NCI-H2196 (cell line): ENCODE data around the gene RHOD.

Source experiments
- DNase-seq: peaks from one replicate; lab custom pipeline; 2025; ENCODE audit not compliant: unreplicated experiment; lab: John Stamatoyannopoulos, UW

RHOD gene, protein sequence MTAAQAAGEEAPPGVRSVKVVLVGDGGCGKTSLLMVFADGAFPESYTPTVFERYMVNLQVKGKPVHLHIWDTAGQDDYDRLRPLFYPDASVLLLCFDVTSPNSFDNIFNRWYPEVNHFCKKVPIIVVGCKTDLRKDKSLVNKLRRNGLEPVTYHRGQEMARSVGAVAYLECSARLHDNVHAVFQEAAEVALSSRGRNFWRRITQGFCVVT

DNA sequence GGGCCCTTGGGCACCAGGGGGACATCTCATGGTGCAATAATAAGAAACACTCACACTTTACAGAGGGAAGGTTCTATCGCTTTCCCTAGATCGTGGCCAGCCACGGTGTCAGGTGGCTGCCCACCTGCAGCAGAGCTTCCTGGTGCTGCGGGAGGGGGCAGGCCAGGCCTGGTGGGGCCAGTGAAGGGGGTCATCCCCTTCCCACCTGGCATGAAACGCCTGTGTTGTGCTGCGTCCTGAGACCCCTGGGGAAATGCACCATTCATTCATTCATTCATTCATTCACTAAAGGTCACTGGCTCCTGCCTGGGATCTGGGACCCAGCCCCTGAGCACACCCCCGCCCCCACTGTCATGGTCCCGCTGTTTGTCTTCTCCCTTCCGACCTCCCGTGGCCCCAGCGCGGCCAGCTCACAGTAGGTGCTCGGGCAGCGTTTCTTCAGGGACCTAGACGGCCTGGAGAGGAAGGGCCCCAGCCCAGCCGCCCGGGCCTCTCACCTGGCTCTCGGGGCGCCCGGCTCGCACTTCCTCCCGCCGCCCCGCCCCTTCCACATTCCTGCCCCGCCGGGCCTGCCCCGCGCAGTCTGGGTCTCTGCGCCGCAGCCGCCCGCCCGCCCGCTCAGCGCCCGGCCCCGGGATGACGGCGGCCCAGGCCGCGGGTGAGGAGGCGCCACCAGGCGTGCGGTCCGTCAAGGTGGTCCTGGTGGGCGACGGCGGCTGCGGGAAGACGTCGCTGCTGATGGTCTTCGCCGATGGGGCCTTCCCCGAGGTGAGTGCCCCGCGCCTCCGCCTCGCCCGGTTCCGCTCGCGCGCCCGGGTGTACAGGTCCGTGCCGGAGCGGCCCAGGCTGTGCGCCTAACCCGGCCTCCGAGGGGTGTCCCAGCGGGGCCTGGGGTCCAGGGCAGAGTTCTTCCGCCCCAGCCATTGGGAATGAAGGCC is at the start of gene RHOD:
RHOD (plus strand) TSS at position 581 of the 938 bp plus-strand sequence; CDS start at position 637, 56 bp downstream.
- no peak for DNase-seq

DNA sequence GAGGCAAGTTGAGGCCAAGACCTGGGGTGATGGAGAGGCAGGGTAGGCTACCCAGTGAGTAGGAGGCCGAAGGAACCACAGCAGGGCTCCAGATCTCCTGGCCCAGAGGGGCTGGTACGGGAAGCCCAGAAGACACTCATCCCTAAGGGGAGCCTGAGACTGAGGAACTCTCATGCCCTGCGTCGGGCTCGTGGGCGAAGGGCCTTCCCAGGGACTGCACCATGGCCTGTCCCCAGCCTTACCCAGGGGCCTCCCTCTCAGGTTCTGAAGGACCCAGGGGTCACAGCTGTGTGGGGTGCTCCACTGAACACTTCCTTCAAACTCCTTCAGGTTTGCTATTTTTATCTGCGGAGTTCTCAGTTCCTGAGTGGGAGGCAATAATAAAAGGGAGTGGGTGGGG is 49.5 kb upstream of the RHOD start:
- DNase-seq = no peak

DNA sequence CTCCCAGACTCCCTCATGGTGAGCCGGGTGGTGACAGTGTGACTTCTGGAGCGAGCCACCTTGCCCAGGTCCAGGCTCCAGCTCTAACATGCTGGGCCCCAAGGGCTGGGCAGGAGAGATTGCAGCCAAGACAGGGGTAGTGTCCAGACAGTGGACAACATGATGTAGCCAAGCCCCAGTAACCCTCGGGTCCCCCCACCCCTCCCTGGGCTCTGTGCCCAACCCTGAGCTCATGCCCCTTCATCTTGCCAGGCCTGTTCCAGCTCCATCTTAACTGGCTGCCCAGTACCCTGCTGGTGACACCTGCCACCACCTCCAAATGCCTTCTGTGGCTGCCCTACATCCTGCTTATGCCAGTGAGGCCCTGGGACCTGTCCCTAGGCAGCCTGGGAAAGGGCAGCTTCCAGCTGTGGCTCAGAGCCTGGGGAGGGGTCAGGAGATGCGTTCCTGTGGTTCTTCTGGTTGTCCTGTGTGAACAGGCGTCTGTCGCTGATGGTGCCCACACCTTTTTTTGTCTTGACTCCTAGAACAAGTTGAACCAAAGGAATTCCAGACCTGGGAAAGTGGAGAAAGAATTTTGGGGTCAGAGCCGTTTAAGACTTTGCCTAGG is 46.2 kb upstream of the RHOD start:
- no peak for DNase-seq

DNA sequence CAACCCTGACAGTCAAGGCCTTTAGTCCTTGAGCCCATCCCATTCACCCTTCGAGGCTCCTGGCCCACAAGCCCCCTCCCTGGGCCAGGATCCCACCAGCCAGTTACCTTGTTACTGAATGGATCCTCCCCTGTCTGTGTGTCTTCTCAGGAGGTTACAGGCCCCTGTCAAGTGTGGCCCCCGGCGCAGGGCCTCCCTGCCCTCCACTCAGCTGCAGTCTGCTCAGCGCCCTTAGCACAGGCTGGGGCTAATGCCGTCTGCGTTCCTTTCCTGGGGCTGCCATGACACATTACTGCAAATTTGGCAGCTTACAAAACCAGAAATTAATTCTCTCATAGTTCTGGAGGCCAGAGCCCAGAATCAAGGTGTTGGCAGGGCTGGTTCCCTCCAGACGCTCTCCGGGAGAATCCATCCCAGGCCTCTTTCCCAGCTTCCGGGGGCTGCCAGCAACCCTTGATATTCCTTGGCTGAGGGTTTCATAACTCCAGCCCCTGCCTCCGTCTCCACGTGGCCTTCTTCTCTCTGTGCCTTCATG is 43.1 kb upstream of the RHOD start:
- DNase-seq = no peak

DNA sequence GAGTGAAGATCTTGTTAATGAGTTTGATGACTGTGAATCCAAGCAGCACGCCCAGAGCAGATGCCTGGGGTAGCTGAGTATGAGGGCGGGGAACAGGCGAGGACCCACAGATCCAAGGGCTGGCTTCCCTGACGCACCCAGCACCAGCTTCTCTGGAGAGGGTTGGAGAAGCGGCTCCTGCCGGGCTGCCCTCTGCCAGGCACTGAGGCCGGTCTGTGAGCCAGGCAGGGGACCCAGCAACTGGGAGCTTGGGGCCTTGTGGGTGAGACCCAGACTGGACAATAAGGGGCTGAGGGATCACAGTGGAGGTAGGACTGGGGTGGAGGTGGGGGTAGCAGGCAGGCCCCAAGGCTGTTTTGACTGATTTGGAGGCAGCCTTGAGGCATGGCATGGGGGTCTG is 42.3 kb upstream of the RHOD start:
- DNase-seq = no peak

DNA sequence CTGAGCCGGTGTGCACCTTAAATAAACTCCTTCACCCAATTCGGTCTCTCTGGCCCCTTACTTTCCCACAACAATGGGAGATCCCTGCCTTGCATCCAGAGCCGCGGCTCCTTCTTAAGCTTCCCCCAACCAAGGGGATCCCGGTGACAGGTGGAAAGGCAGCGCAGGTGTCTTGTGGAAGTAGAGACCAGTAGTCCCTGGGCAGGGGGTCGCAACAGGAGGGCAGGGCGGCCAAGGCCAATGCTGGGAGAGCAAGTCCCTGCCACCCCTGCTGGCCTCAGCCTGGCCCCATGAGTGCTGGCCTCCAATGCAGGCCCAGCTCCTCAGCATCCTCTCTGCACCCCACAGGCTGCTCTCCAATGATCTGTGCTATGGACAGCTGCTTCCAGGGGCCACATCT is 41.6 kb upstream of the RHOD start:
- no peak for DNase-seq

DNA sequence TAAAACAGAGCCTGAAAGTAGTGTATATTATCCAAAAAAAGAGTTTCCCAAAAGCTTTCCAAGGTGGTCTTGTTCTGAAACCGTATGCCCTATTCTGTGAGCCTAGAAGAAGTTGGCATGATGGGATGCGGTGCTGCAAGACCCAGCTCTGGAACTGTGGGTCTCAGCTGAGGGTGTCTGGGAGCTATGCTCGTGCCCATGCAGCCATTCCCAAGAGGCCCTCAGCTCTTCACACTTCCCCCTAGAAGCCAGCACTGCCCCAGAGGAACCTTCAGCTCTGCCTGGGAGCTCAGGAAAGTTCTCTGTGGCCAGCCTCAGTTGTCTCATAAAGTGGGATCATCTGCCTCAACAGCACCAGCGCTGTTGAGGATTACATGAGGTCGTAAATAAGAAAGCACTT is 40.1 kb upstream of the RHOD start:
- DNase-seq = no peak

DNA sequence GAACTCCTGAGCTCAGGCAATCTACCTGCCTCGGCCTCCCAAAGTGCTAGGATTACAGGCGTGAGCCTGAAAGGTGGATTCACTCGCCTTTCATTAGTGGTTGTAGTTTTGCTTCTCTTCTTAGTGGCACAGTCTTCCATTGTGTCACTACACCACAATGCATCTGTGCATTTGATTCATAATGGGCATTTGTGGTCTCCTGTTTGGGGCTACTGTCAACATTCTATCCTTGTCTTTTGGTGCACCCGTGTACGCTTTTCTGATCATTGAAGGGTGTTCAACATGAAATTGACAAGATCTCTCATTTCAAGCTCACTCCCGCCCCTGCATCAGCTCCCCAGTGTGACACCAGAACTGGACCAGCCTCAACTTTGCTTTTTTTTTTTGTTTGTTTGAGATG is 35.7 kb upstream of the RHOD start:
- DNase-seq = no peak

DNA sequence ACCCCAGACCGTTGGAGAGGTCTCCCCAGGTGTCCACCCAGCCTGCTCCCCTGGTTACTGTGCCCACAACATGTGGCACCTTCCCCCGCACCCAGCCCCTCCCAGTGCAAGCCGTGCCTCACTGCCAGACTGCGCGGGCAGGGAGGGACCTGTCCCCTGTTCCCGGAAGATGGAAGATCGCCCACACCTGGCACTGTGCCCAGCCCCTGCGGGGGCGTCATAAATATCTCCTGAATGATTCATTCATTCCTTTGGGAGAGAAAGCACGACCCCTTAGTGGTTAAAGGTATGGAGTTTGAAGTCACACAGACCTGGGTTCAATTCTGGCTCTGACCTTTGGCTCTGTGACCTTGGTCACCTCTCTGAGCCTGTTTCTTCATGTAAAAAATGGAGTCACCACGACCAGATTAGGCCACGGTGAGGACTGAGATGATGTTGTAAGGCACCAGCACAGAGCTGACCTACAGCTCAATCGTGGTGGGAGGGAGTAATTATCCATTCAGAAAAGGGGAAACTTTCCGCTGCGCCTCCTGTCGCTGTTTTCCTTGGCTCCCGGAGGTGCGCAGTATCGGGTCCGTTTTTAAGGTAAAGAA is 34.2 kb upstream of the RHOD start:
- no peak for DNase-seq

DNA sequence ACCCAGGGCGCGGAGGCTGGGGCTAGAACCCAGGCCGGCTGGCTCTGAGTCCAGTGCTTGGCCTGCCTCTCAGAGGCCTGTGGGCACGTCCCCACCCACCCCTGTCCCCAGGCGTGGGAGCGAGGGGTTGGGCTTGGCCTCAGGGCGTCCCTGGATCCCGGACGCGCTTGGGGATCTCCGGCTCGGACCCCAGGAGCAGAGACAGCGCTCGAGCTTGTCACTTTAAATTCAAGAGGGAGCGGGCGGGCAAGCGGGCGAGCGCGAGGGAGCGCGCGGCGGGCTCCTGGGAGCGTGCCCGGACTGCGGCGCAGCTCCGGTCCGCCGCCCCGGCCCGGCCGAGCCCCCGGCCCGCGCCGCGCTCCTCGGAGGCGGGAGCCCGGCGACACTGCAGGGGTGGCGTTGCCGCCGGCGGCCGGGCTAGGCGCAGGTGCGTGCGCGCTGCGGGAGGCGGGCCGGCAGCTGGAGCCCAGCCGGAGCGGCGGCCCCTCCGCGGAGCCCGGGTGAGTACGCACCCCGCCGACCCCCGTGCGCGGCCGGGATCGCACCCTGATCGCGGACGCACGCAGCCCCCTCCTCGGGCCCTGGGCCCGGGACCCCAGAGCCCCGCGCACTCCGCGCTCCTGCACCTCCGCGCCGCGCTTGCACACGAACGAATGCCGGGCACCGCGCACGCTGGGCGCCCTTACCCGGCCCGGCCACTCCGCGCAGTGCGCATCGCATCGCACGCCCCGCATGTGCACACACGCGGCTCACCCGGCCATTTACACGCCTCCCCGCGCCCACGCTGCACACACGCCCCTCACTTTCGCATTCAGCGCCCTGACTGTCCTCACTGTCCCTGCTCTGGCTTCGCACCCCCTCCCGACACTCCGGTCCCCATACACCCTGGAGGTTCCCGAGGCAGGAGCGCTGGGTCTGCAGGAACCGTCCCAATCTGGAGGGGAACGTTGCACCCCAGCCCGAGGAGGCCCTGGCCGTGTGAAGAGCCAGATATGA is 33.4 kb upstream of the RHOD start, which contains the start of gene SYT12:
SYT12 (plus strand) TSS at position 174 of the 996 bp plus-strand sequence. CDS start 7,011 bp downstream, outside the sequence.
- peak; percentile 15 for DNase-seq

DNA sequence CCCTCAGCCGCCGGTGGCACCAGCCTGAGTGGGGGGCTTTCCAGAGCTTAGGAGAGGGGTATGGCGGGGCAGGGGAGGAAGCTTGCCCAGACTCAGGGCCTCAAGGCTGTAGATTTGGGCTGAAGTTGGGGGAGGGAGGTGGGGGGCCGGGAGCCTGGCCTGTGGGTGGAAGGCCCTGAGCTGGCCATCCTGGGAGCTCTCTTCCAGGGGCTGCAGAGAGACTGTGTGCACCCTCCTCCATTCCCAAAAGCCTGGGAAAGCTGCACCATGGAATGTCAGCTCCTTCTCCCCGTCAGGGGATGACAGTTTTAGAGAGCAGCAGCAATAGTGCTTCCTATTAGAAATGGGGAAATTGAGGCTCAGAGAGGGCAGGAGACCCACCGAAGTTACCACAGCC is 32.7 kb upstream of the RHOD start:
- no peak for DNase-seq

DNA sequence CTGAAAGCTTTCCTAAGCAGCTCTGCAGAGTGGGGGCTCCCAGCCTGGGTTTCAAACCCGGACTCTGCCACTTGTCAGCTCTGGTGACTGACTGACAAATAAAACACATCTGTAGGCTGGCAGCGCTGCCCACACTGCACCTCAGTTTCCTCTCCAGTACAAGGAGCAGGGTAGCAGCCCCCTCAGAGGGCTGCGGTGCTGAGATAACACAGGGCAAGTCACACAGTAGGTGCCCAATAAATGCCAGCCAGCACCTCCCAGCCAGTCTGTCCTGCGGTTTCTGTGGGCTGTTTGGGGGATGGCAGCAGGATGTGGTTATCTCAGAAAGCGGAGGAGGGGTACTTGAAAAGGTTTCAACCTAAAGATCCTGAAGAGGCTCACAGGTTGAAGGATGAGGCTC is 32.2 kb upstream of the RHOD start:
- DNase-seq = no peak

DNA sequence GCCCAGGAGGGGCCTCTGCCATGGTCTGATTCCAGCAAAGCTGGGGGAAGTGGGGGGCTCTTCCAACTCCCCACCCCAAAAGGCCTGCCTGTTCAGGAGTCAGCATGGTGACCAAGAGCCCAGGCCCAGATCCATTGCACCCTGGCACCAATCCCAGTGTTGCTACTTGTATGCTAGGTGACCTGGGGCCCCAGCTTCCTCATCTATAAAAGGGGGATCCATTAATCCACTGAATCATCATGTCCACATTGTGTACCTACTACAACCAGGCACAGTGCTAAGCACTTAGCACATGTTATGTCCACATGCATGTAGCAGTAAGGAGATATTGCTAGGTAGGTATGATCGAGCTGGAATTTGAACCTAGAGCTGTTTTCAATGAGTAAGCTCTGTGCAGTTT is 31.7 kb upstream of the RHOD start:
- DNase-seq = no peak

DNA sequence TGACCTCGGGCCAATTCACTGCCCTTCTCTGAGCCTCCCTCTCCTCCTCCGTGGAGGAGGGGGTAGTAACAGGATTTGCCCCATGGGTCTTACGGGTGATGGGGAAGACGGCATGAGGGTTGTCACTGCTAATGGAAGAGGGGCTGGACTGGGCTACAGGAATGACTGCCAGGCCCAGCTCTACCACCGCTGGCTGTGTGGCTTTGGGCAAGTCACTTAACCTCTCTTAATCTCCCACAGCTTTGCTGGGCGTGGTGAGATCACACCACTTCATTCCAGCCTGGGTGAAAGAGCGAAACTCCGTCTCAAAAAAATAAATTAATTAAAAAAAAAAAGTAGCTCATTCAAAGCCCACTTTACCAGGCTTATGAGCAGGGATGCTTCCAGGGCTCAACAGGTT is 30.9 kb upstream of the RHOD start:
- no peak for DNase-seq

DNA sequence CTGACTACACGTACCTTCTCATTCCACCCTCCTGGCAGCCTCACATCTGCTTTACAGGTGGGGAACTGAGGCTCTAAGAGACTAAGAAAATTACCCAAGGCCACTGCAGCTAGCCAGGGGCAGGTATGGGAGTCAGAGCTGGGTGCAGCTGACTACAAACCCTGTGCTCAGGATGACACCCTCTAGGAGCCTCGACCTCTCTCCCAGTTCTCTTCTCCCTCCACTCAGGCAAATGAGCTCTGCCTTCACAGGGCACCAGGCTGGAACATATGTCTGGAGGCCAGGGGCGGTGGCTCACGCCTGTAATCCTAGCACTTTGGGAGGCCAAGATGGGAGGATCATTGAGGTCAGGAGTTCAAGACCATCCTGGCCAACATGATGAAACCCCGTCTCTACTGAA is 29.7 kb upstream of the RHOD start:
- no peak for DNase-seq

DNA sequence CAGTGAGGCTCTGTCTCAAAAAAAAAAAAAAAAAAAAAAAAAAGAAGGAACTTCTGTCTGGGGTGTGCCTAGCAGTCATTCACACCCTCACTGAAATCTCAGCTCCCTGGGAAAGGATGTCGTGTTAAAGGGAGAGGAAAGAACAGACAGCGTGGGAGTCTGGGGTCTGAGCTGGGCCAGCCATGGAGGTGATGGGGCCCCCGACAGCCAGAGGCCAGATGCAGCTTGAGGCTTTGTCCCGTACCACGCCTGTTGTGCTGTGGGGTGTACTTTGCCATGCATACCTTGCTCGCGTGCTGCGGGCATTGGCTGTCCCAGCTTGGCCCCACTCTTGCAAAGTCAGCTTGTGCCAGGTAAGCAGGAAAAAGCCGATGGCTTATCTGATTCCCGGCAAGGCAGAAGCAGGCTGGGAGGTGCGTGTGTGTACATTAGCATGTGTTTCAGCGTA is 29.1 kb upstream of the RHOD start:
- no peak for DNase-seq

DNA sequence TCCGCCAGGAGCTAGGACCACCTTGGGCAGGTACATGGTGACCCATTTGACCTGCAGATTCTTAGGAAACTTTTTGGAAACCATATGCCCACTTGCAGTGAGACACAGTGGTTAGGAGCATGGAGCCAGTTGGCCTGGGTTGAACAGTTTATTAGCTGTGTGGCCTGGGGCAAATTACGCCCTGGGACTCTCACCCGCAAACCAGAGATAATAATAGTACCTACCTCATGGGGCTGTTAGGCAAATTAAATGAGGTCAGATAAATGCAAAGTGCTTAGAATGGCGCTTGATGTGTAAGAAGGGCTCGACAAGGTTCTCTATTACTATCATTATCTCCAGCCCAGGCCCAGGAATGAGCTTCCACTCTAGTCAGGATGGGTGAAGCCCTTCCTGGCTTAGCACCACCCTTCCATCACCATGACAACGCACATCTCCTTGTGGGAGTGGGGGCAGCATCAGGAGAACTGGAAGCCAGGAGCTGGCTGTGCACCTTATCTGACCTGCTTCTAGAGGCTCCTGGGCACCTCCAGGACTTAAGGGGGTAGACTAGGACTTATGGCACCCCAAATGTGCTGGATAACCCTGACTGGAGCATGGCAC is 28.6 kb upstream of the RHOD start:
- no peak for DNase-seq

DNA sequence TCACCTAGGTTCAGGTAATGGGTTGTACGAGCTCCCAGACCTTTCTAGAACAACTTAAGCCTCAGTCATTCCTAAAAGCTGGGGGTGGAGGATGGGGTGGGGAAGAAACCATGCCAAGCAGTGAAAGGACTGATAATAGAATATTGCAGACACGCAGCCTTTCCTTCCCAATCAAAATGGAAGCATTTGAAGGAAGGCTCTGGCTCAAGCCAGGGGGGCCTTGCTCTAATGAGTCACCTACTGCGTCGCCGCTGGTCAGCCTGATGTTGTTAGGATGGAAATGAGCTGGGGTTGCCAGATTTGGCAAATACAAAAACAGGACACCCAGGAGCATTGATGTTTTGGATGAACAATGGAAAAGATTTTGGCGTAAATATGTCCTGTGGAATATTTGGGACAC is 27.5 kb upstream of the RHOD start:
- no peak for DNase-seq

DNA sequence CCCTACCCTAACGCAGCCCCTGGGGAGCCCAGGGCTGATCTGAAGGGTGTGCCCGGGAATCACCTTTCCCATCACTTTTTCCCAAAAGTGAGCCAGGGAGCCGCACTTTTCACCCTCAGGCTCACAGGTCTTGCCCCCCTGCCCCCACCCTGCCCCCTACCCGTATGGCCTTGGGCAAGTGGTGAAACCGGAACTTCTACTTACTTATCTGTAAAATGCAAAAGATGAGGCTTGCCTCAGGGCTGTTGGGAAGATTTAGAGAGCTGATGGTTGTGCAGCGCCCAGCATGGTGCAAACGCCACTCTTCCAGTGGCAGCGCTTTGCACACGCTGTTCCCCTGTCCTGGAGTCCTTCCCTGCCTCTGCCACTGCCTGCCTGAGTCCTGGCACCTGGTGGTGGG is 25.7 kb upstream of the RHOD start:
- DNase-seq = no peak
